ENCODE measurements around the gene AURKAIP1.

- TF ChIP-seq CTCF (IDR thresholded peaks at IDR 0.05) (no peak), POLR2A (IDR thresholded peaks at IDR 0.05; ENCODE audit: low read length) (no peak), REST (IDR thresholded peaks at IDR 0.05) (no peak), MAFK (IDR thresholded peaks at IDR 0.05; ENCODE audit: partially characterized antibody) (no peak), RAD21 (conservative IDR thresholded peaks at IDR 0.05 in 1 of 2, IDR thresholded peaks at IDR 0.05 in 1 of 2) (no peak), GATA3 (IDR thresholded peaks at IDR 0.05; ENCODE audit: borderline replicate concordance) (no peak)
These were observed 39.7 kb downstream of the AURKAIP1 start for GRCh38 chr1:1335283-1335682.
